Measurements from ENCODE around the gene ARHGEF4. TPM values are rescaled to one million over a fixed set of nuclear protein-coding genes. Genes with fewer than 3 reads are reported as not detected.

ARHGEF4 gene
- total and polyA plus RNA-seq, 2 experiments from 2014 or later = 4.6 to 16.6 TPM

DNA sequence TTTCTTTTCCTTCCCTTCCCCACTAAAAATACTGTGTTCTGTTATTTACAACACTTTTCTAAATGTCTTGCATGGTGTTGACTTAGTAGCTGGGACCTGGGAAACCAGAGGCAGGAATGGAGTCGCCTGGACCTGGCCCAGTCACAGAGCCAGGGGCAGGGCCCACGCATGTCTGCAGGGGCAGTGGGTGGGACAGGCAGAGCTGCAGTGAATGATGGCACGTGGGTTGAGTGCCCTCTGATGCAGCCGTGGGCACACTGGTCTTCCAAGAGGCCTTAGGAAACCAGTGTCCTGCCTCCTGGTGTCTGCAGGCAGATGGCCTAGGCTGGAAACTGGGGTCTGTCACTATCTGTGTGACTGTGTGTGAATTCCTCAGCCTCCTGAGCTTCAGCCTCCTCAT is 46.8 kb downstream of the ARHGEF4 start:
- Histone ChIP-seq H3K27me3 (ENCODE audit: insufficient read depth) (no peaks in the 10 kb centered on the region), H3K4me3 (no peak overlapping the region), H3F3A (replicated peaks; ENCODE audit: low read depth) (no peaks in the 10 kb centered on the region), H3K79me2 (replicated peaks; ENCODE audit: insufficient read depth) (no peaks in the 10 kb centered on the region), H3K4me2 (no peak overlapping the region), H4K20me1 (replicated peaks; ENCODE audit: insufficient read depth) (no peaks in the 10 kb centered on the region; the same call in 1 of the 2 replicates), H3K4me1 (ENCODE audit: insufficient read depth) (no peaks in the 10 kb centered on the region), H3K9me2 (ENCODE audit: insufficient read depth) (no peaks in the 10 kb centered on the region), H2AFZ (no peak overlapping the region), H3K27ac (ENCODE audit: low read depth) (no peak overlapping the region), H3K36me3 (ENCODE audit: insufficient read depth) (no peaks in the 10 kb centered on the region)
- Mint-ChIP-seq H3K4me3 (no peak overlapping the region), H3K27ac (no peak overlapping the region), H3K27me3 (ENCODE audit: insufficient read depth, low read depth, poor library complexity) (no peaks in the 10 kb centered on the region), H3K4me1 (no peaks in the 10 kb centered on the region), H3K9me3 (no peaks in the 10 kb centered on the region), H3K36me3 (ENCODE audit: low read depth) (no peaks in the 10 kb centered on the region; the same call in 1 of the 3 replicates)
- no peak for DNase-seq (ENCODE audit: low spot score)
- no peak for ATAC-seq
- no peak for TF ChIP-seq ZNF462 (CRISPR knock-in tag; IDR thresholded peaks at IDR 0.05)
- TF ChIP-seq EZH2phosphoT487 (IDR thresholded peaks at IDR 0.05; ENCODE audit: unreplicated experiment) = no peak
- no peak for TF ChIP-seq EZH2 (IDR thresholded peaks at IDR 0.05; ENCODE audit: low read depth, unreplicated experiment)
- no peak for TF ChIP-seq ETS1 (IDR thresholded peaks at IDR 0.05)
- no peak for TF ChIP-seq CTCF (conservative IDR thresholded peaks at IDR 0.05; ENCODE audit: low read depth in 2 of 2)
- no peak for TF ChIP-seq NANOG (IDR thresholded peaks at IDR 0.05; ENCODE audit: borderline replicate concordance)
- no peak for TF ChIP-seq STAT1 (IDR thresholded peaks at IDR 0.05; ENCODE audit: unreplicated experiment)
- no peak for TF ChIP-seq JUNB (IDR thresholded peaks at IDR 0.05; ENCODE audit: unreplicated experiment)
- TF ChIP-seq POLR2AphosphoS5 (IDR thresholded peaks at IDR 0.05; ENCODE audit: low read depth) = no peak
- no peak for TF ChIP-seq REST (IDR thresholded peaks at IDR 0.05; ENCODE audit: unreplicated experiment)
- no peak for TF ChIP-seq CREB1 (CRISPR knock-in tag; IDR thresholded peaks at IDR 0.05; ENCODE audit: low read depth)
- TF ChIP-seq ZNF114 (CRISPR knock-in tag; IDR thresholded peaks at IDR 0.05) = no peak
- no peak for TF ChIP-seq ZNF331 (CRISPR knock-in tag; IDR thresholded peaks at IDR 0.05; ENCODE audit: low read depth)

All from GM23338 (cell line).